HG03196 (cell line): ENCODE data around the gene EFTUD2.
A peak's percentile ranks its signal among the peaks of the same experiment; 100 is the strongest.
"Not testable (repeated sequence)": the region's sequence is repeated elsewhere in the genome, so short reads cannot be mapped to it uniquely, and the experiment has no call there.

Experiments used
- ATAC-seq: cut with Tn5 transposase; IDR thresholded peaks from one replicate; pipeline ENCODE4 v1.9.1; 2021; ENCODE audit not compliant: unreplicated experiment

The EFTUD2 gene

GRCh38 chr17:44899074-44899782, at the start of gene EFTUD2:
EFTUD2 (minus strand) TSS chr17:44899445; CDS start chr17:44894521, 4,924 bp downstream.
- peak; percentile 61 for ATAC-seq

- ATAC-seq, result no peak
Observed at GRCh38 chr17:44948315-44948795, 49.1 kb upstream of the EFTUD2 start.

- ATAC-seq, result peak; percentile 86
Observed at GRCh38 chr17:44947461-44948314, 48.4 kb upstream of the EFTUD2 start, which contains the start of gene KIF18B. KIF18B (minus strand) TSS chr17:44947773; CDS start chr17:44936344, 11,429 bp downstream.

GRCh38 chr17:44945652-44946051, 46.4 kb upstream of the EFTUD2 start:
- ATAC-seq, result not testable (repeated sequence)

- ATAC-seq, result no peak
Observed at GRCh38 chr17:44942456-44942855, 43.2 kb upstream of the EFTUD2 start.

GRCh38 chr17:44941712-44942331, 42.6 kb upstream of the EFTUD2 start:
- no peak for ATAC-seq

GRCh38 chr17:44940768-44941167, 41.5 kb upstream of the EFTUD2 start:
- no peak for ATAC-seq

GRCh38 chr17:44940317-44940716, 41.1 kb upstream of the EFTUD2 start:
- no peak for ATAC-seq

- ATAC-seq, result no peak
Observed at GRCh38 chr17:44935116-44935515, 35.9 kb upstream of the EFTUD2 start.

- ATAC-seq, result no peak
Observed at GRCh38 chr17:44934745-44935105, 35.5 kb upstream of the EFTUD2 start.

GRCh38 chr17:44933824-44934744, 34.8 kb upstream of the EFTUD2 start:
- ATAC-seq, result no peak

- no peak for ATAC-seq
Observed at GRCh38 chr17:44932787-44933097, 33.5 kb upstream of the EFTUD2 start.

GRCh38 chr17:44932096-44932786, 33.0 kb upstream of the EFTUD2 start:
- ATAC-seq, result no peak

- ATAC-seq, result no peak
Observed at GRCh38 chr17:44931376-44931775, 32.1 kb upstream of the EFTUD2 start.

GRCh38 chr17:44930667-44931066, 31.4 kb upstream of the EFTUD2 start:
- ATAC-seq, result no peak

- ATAC-seq, result no peak
Observed at GRCh38 chr17:44928950-44929720, 29.9 kb upstream of the EFTUD2 start.

GRCh38 chr17:44928136-44928535, 28.9 kb upstream of the EFTUD2 start:
- no peak for ATAC-seq

GRCh38 chr17:44927696-44928095, 28.5 kb upstream of the EFTUD2 start:
- ATAC-seq, result no peak

GRCh38 chr17:44926821-44927525, 27.7 kb upstream of the EFTUD2 start:
- ATAC-seq, result no peak
